H1 (cell line): ENCODE data around the gene SPOCK3. TPM values are rescaled to one million over a fixed set of nuclear protein-coding genes. Genes with fewer than 3 reads are reported as not detected.

Experiments used
- CTCF ChIA-PET: fragments of 300-600 bp; sonication (Branson Sonifier 250); formaldehyde crosslinking; loops from one replicate; lab custom pipeline; 2021; ENCODE audit not compliant: partially characterized antibody; lab: Charles Lee
- POLR2A ChIA-PET: fragments of 300-600 bp; sonication (Branson Sonifier 250); formaldehyde crosslinking; loops from one replicate; lab custom pipeline; 2021; ENCODE audit warnings: inconsistent platforms; ENCODE audit not compliant: partially characterized antibody; lab: Charles Lee
- DNase-seq, 2 experiments: peaks; one replicate each; pipeline versions ENCODE4 v3.0.0 to v3.0.0-alpha.2; 2010 to 2022; ENCODE audit warnings: low spot score in 2 of 2, low read depth in 1 of 2, mixed read lengths in 1 of 2
- FAIRE-seq: peaks from 2 replicates; lab custom pipeline; 2011; peaks lifted over from hg19 to GRCh38; lab: Jason Lieb, UNC
- H2AFZ ChIP-seq: 2 replicates; pipeline ENCODE4 v1.8.1; 2012; ENCODE audit warnings: low read length, inconsistent platforms
- H2AK5ac ChIP-seq: 2 replicates; pipeline ENCODE4 v1.6.1; 2013; ENCODE audit warnings: low read depth, low read length
- H2BK120ac ChIP-seq: replicated peaks from 2 replicates; pipeline ENCODE3; 2013; ENCODE audit warnings: low read depth, low read length, inconsistent platforms
- H2BK12ac ChIP-seq: 2 replicates; pipeline ENCODE4 v1.6.1; 2013; ENCODE audit warnings: low read depth, low read length
- H2BK15ac ChIP-seq: 2 replicates; pipeline ENCODE4 v1.6.1; 2013; ENCODE audit warnings: low read length
- H2BK20ac ChIP-seq: 2 replicates; pipeline ENCODE4 v1.6.1; 2013; ENCODE audit warnings: low read length
- H2BK5ac ChIP-seq: 2 replicates; pipeline ENCODE4 v1.6.1; 2013; ENCODE audit warnings: low read depth, low read length
- H3K14ac ChIP-seq: 2 replicates; pipeline ENCODE4 v1.6.1; 2013; ENCODE audit warnings: inconsistent platforms; ENCODE audit not compliant: insufficient read length
- H3K18ac ChIP-seq: 2 replicates; pipeline ENCODE4 v1.6.1; 2013; ENCODE audit warnings: low read length; ENCODE audit errors: extremely low read depth
- H3K23ac ChIP-seq: 2 replicates; pipeline ENCODE4 v1.6.1; 2013; ENCODE audit warnings: inconsistent platforms; ENCODE audit not compliant: insufficient read length
- H3K23me2 ChIP-seq: 2 replicates; pipeline ENCODE4 v1.6.1; 2013; ENCODE audit warnings: low read depth, low read length
- H3K27ac ChIP-seq: 2 replicates; pipeline ENCODE4 v1.6.1; 2011; ENCODE audit warnings: low read depth, low read length, inconsistent platforms
- H3K27me3 ChIP-seq, 4 experiments: replicated peaks in 1 of 4; 1 replicate in 1 of 4; 2 replicates in 3 of 4; pipeline versions ENCODE4 v1.6.1 to v1.8.1; 2011 to 2013; ENCODE audit warnings: low read length in 3 of 4, mild to moderate bottlenecking in 3 of 4, inconsistent platforms in 2 of 4, mixed read lengths in 2 of 4, moderate library complexity in 1 of 4; ENCODE audit not compliant: control insufficient read depth in 3 of 4, insufficient read depth in 3 of 4; ENCODE audit errors: extremely low read depth in 1 of 4
- H3K36me3 ChIP-seq, 4 experiments: 2 replicates each; pipeline versions ENCODE4 v1.6.1 to v1.8.1; 2011 to 2013; ENCODE audit warnings: mild to moderate bottlenecking in 4 of 4, low read length in 3 of 4, moderate library complexity in 2 of 4, control low read depth in 1 of 4, inconsistent platforms in 1 of 4; ENCODE audit not compliant: insufficient read depth in 4 of 4, control insufficient read depth in 2 of 4
- H3K4ac ChIP-seq: replicated peaks from 2 replicates; pipeline ENCODE3; 2013; ENCODE audit warnings: low read length, low read depth, mixed read lengths, inconsistent platforms; ENCODE audit not compliant: insufficient read length
- H3K4me1 ChIP-seq, 4 experiments: replicated peaks in 1 of 4; 1 replicate in 1 of 4; 2 replicates in 3 of 4; pipeline versions ENCODE4 v1.6.1 to v1.8.1; 2011 to 2013; ENCODE audit warnings: low read length in 3 of 4, inconsistent platforms in 2 of 4, mixed read lengths in 1 of 4; ENCODE audit not compliant: insufficient read depth in 4 of 4, control insufficient read depth in 3 of 4
- H3K4me2 ChIP-seq, 2 experiments: 2 replicates each; pipeline versions ENCODE4 v1.6.1 to v1.8.1; 2011 to 2013; ENCODE audit warnings: low read depth in 2 of 2, low read length in 2 of 2, control low read depth in 1 of 2, inconsistent platforms in 1 of 2, mild to moderate bottlenecking in 1 of 2; ENCODE audit not compliant: insufficient read depth in 1 of 2
- H3K4me3 ChIP-seq, 4 experiments: fragments of 200-600, 300-600 bp in 1 of 4; sonication (generic), shearing (Covaris generic), sonication (Bioruptor Twin) in 1 of 4; 2 replicates each; pipeline versions ENCODE4 v1.5.1 to v1.8.1; 2011 to 2016; ENCODE audit warnings: low read length in 4 of 4, low read depth in 3 of 4, control low read depth in 2 of 4, inconsistent platforms in 2 of 4, mild to moderate bottlenecking in 2 of 4, mixed read lengths in 1 of 4, moderate library complexity in 1 of 4; ENCODE audit not compliant: insufficient read depth in 2 of 4; ENCODE audit errors: extremely low read depth in 1 of 4
- H3K56ac ChIP-seq: replicated peaks from 2 replicates; pipeline ENCODE3; 2013; ENCODE audit warnings: low read depth, mild to moderate bottlenecking, mixed read lengths, low read length, inconsistent platforms; ENCODE audit not compliant: insufficient read length
- H3K79me1 ChIP-seq: 2 replicates; pipeline ENCODE4 v1.6.1; 2013; ENCODE audit warnings: low read depth, low read length, control low read depth
- H3K79me2 ChIP-seq, 2 experiments: 2 replicates each; pipeline versions ENCODE4 v1.6.1 to v1.8.1; 2012 to 2013; ENCODE audit warnings: low read length in 2 of 2, mild to moderate bottlenecking in 2 of 2, inconsistent platforms in 1 of 2; ENCODE audit not compliant: insufficient read depth in 2 of 2, control insufficient read depth in 1 of 2
- H3K9ac ChIP-seq, 4 experiments: replicated peaks in 1 of 4; 1 replicate in 1 of 4; 2 replicates in 3 of 4; pipeline versions ENCODE4 v1.6.1 to v1.8.1; 2011 to 2013; ENCODE audit warnings: low read depth in 3 of 4, low read length in 3 of 4, control low read depth in 2 of 4, mild to moderate bottlenecking in 2 of 4, moderate library complexity in 2 of 4, inconsistent platforms in 1 of 4; ENCODE audit errors: extremely low read depth in 1 of 4
- H3K9me3 ChIP-seq, 2 experiments: 2 replicates each; pipeline versions ENCODE4 v1.6.1 to v1.8.1; 2012 to 2013; ENCODE audit warnings: mild to moderate bottlenecking in 2 of 2, moderate library complexity in 2 of 2, control low read depth in 1 of 2, inconsistent platforms in 1 of 2, low read depth in 1 of 2, low read length in 1 of 2, mixed read lengths in 1 of 2; ENCODE audit not compliant: insufficient read depth in 2 of 2
- H4K20me1 ChIP-seq, 2 experiments: replicated peaks in 1 of 2; 2 replicates each; pipeline versions ENCODE3 to v1.8.1; 2011 to 2013; ENCODE audit warnings: inconsistent platforms in 2 of 2, low read length in 2 of 2, mild to moderate bottlenecking in 1 of 2; ENCODE audit not compliant: insufficient read depth in 2 of 2, control insufficient read depth in 1 of 2
- H4K5ac ChIP-seq: 2 replicates; pipeline ENCODE4 v1.6.1; 2013; ENCODE audit warnings: low read length, low read depth, mixed read lengths, inconsistent platforms; ENCODE audit not compliant: insufficient read length
- H4K8ac ChIP-seq: 2 replicates; pipeline ENCODE4 v1.8.0; 2013; ENCODE audit warnings: mild to moderate bottlenecking, moderate library complexity, low read length, inconsistent platforms; ENCODE audit not compliant: insufficient read depth; ENCODE audit errors: extremely low read depth
- H4K91ac ChIP-seq: replicated peaks from 2 replicates; pipeline ENCODE3; 2013; ENCODE audit warnings: low read length, mixed read lengths, inconsistent platforms; ENCODE audit not compliant: insufficient read length
- BRCA1 ChIP-seq: IDR thresholded peaks from 2 replicates; pipeline ENCODE4 v1.6.1; 2012; ENCODE audit warnings: low read depth, low read length, improper control_type of control experiment
- CHD1 ChIP-seq: IDR thresholded peaks from 2 replicates; pipeline ENCODE4 v1.6.1; 2012; ENCODE audit warnings: low read depth, low read length, improper control_type of control experiment
- EZH2 ChIP-seq: fragments of 200-600 bp; sonication (generic); IDR thresholded peaks from 2 replicates; pipeline ENCODE4 v1.7.1; 2012; ENCODE audit warnings: low read depth, mild to moderate bottlenecking, moderate library complexity, low read length, inconsistent platforms; ENCODE audit not compliant: severe bottlenecking
- HDAC2 ChIP-seq, 2 experiments: fragments of 300-600 bp in 1 of 2; sonication (generic) in 1 of 2; IDR thresholded peaks; 2 replicates each; pipeline ENCODE4 v1.6.1; 2011 to 2012; ENCODE audit warnings: low read depth in 2 of 2, low read length in 2 of 2, mild to moderate bottlenecking in 2 of 2, moderate library complexity in 2 of 2, borderline replicate concordance in 1 of 2, inconsistent platforms in 1 of 2
- POU5F1 ChIP-seq: IDR thresholded peaks from 2 replicates; pipeline ENCODE4 v1.6.1; 2011; ENCODE audit warnings: low read depth, mild to moderate bottlenecking, low read length, moderate library complexity
- RNF2 ChIP-seq: fragments of 200-900, 300-1000 bp; sonication (generic); IDR thresholded peaks from 2 replicates; pipeline ENCODE4 v1.7.1; 2016; ENCODE audit warnings: borderline replicate concordance, low read depth, mild to moderate bottlenecking, antibody characterized with exemption, low read length; ENCODE audit not compliant: poor library complexity, severe bottlenecking; ENCODE audit errors: missing control alignments
- SRF ChIP-seq: IDR thresholded peaks from 2 replicates; pipeline ENCODE4 v1.6.1; 2011; ENCODE audit warnings: mild to moderate bottlenecking, low read depth, low read length, moderate library complexity
- WGBS, 2 experiments: shearing (Covaris generic) in 1 of 2; methylation state at CpG; one replicate each; pipeline versions ENCODE4 v1.1.6 to v1.1.7; 2013 to 2015; ENCODE audit warnings: low lambda C conversion rate in 2 of 2, mixed read lengths in 2 of 2, inconsistent platforms in 1 of 2, low coverage in 1 of 2, missing lambda C conversion rate in 1 of 2; ENCODE audit not compliant: insufficient replicate concordance in 2 of 2, insufficient coverage in 1 of 2, insufficient read length in 1 of 2; ENCODE audit errors: extremely low coverage in 1 of 2, missing lambda C conversion rate in 1 of 2; 5-methylcytosine and 5-hydroxymethylcytosine counted together
- polyA plus RNA-seq, 7 experiments: library from polyadenylated mRNA; depleted of rRNA in 3 of 7; stranded (reverse) in 5 of 7; unstranded in 2 of 7; fragments of >200 nt in 5 of 7; fragments of 200-250 nt in 2 of 7; gene quantifications; 1 replicate in 5 of 7; 2 replicates in 1 of 7; 4 replicates in 1 of 7; pipeline versions ENCODE4 v1.2.1 to v1.2.3, GENCODE V29; 2011 to 2013; ENCODE audit warnings: missing spikeins in 2 of 7, mixed read lengths in 2 of 7
- total RNA-seq: library from RNA; stranded (reverse); fragmentation: NEBNext Ultra II Directional; extraction: Animal tissue kit (Norgen Biotek cat#: 25700); gene quantifications from 2 replicates; pipeline ENCODE4 v1.2.1, GENCODE V29; 2021

SPOCK3 gene
- total and polyA plus RNA-seq, 2 of the 8 experiments (the other 6 are each of a cell fraction or from before 2014, with no cell fraction given), result 0.14 to 0.60 TPM

- Histone ChIP-seq H3K4me3 (no peak overlapping the region), H3K9me3 (no peaks in the 10 kb centered on the region), H3K9ac (no peak overlapping the region), H2BK20ac (no peak overlapping the region), H3K4ac (no peak overlapping the region), H4K5ac (no peak overlapping the region), H2BK15ac (no peak overlapping the region), H3K79me1 (no peaks in the 10 kb centered on the region), H3K14ac (no peak overlapping the region), H2AFZ (no peak overlapping the region), H2BK120ac (no peak overlapping the region), H3K56ac (no peak overlapping the region), H4K20me1 (no peaks in the 10 kb centered on the region), H2BK5ac (no peak overlapping the region), H3K23me2 (peaks cover 18% of the 10 kb centered on the region), H3K27ac (no peak overlapping the region), H4K8ac (no peak overlapping the region), H3K36me3 (no peaks in the 10 kb centered on the region), H3K27me3 (peaks cover 1 to 25% (median 17%) of the 10 kb centered on the region in 4 experiments), H3K4me1 (no peaks in the 10 kb centered on the region; a peak in 1 of 7 replicates), H3K23ac (no peak overlapping the region), H3K18ac (no peak overlapping the region), H2AK5ac (no peak overlapping the region), H3K79me2 (no peaks in the 10 kb centered on the region), H3K4me2 (no peak overlapping the region), H4K91ac (no peak overlapping the region), H2BK12ac (no peak overlapping the region)
- WGBS, 2 experiments, result 85% methylated on average over 5 of the region's 5 CpGs; no CpG with 5 or more reads in 1 of the 2 experiments
- DNase-seq (no peak), FAIRE-seq (no peak)
- no peak for TF ChIP-seq CHD1
- TF ChIP-seq POU5F1, result no peak
- no peak for TF ChIP-seq HDAC2 (IDR thresholded peaks at IDR 0.05; ENCODE audit: borderline replicate concordance in 1 of 2, low read depth in 2 of 2, low read length in 2 of 2)
- no peak for TF ChIP-seq BRCA1
- no peak for TF ChIP-seq RNF2
- no peak for TF ChIP-seq SRF
- TF ChIP-seq EZH2, result no peak
- CTCF ChIA-PET, result no interaction called here
- POLR2A ChIA-PET, result no interaction called here
Measured at GRCh38 chr4:167230744-167231143, 3.5 kb downstream of the SPOCK3 start.
